GM11168 (cell line): ENCODE data around the gene HOXB2.

Experiments used
- in situ Hi-C: fragments of 300-500 bp; cut with MboI; formaldehyde crosslinking; loops from one replicate; pipeline ENCODE4 v1.12.0; 2022; ENCODE audit warnings: low sequenced_read_pairs; ENCODE audit not compliant: unreplicated experiment

The HOXB2 gene

DNA sequence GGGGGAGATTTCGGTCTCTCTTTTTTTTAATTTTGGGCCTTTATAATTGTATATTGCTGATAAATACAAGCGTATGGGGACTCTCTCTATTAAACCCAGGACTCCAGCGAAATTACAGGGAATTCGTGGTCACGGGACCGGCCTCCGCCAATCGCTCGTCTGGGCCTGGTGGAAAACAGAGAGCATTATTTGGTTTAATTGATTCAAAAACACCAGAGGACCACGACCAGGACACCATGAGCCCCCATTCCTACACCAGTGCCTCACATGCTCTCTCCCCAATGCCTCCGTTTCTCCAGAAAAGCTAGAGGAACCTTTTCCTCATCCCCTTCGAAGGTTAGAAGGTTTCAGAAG, at the start of gene HOXB2:
HOXB2 (minus strand) TSS at position 88 of the 354 bp plus-strand sequence. CDS start 198 bp downstream, outside the sequence.
- in situ Hi-C loops, result no loop called here

DNA sequence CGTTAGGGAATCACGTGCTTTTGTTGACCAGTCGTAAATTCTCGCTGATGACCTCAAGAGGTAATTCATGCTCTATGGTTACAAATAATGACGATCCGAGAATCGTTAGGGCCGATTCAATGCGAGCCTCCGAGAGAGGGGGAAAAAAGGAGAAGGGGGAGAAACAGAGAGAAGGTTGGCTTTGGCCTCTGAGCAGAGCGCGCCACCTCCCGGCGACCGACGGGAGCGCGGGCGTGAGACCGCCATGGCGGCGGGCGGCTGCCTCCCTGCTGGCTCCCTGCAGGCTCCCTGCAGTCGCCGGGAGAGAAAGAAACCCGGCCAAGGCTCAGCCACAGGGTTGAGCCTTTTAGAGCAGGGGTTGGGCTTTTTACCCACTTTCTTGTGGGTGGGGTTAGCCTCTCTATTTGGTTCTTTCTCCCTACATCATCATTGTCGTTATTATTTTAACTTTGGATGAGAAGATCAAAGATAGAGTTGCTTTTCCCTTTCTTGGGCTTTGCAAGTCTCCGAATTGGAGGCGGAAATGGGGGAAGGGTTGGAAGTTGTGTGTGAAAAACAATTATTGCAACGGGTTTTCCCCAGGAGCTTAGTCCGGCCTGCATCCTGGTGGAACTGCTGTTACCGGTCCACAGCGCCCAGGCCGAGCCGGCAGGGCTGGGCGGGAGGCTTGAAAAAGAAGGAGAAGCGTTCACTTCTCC, 49.1 kb upstream of the HOXB2 start:
- in situ Hi-C loops, result no loop called here

DNA sequence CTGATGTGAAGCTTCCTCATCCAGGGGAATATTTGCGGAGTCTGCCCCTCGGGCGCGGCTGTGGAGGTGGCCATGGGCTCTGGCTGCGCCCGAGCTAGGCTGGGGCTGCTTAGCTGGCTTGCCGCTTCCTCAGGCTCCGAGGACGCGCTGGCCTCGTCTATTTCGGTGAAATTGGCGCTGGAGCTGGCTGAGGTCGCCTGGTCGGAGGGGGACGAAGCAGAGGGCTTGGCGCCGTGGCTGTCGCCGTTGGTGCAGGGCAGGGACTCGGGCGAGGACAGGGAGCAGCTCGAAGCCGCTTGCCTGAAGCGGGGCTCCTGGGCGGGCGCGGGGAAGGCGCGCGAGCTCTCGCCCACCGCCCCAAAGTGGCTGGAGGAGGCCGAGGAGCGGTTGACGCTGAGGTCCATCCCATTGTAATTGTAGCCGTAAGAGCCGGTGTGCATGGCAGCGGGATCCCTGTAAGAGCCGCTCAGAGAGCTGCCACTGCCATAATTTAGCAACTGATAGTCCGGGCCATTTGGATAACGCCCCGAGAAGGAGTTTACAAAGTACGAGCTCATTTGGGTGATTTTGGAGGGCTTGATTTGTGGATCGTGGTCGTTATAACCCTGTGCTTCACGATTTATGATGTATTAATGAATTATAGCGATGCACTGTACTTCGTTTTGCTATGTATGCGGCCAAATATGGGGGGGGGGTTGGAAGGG, 48.4 kb upstream of the HOXB2 start, which contains the start of gene HOXB5:
HOXB5 (minus strand) TSS at position 654 of the 704 bp plus-strand sequence; CDS start at position 557, 97 bp downstream.
- in situ Hi-C loops, result no loop called here

DNA sequence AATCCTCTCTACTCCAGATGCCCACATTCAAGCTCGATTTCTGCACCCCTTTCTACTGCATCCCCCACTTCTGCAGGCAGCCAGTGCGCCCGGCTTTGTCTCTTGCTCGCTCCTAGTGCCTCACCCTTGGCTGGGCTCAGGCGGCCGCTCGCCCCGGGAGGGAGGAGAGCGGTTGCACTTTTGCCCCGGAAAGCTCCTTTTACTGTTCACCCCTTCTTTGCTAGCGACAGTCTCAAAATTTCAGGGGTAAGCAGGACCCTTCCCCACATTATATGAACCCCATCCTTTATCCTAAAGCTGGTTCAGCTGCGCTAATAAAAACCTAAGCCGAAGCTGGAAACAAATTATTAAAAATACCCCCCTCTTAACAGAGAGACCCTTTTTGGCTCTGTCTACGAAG, 47.7 kb upstream of the HOXB2 start:
- in situ Hi-C loops, result no loop called here

DNA sequence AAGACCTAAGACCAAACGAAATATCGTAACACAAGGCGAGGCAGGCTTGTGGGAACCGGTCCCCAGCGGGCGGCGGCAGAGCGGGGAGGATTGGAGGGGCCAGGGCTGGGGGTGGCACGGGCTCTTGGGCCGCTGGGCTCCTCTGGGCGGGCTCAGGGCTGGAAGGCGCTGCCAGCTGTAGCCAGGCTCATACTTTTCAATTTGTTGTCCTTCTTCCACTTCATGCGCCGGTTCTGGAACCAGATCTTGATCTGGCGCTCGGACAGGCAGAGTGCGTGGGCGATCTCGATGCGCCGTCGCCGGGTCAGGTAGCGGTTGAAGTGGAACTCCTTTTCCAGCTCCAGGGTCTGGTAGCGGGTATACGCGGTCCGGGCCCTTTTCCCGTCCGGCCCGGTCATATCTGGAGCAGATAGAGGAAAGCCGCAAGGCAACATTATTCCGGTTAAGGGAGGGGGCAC, 47.2 kb upstream of the HOXB2 start:
- in situ Hi-C loops, result no loop called here

DNA sequence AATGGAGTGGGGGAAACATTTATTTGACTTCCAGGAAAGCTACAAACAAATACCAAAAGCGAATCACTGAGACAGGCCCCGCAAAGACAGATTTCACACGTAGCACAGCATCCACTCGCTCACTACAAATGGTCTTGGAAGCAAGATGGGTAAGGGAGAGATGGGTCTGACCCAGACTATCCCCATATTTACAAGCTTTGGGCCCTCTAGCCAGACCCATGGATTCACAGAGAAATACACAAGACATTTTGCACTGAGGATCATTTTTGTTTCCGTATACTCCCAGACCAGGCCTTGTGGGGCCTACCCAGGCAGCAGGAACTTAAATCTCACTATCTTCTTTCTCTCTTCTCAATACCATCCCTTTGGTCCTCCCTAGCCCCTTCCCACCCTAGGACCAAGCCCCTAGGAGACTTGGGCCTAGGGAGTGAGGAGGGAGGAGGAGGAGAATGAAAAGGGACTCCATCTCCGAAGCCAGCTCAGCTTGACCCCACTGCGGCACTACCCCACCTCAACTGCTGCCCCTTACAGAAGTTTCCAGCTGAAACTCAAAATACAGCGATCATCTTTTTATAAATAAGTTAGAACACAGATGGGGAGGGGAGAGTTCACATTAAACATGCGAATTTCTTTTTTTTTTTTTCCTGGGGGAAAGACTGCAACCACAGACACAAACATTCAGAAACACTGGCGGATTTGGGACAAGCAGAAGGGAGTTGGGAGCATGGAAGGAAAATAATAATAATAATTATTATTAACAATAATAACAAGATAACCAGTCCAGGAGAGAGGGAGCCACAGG, 46.5 kb upstream of the HOXB2 start:
- in situ Hi-C loops, result no loop called here

DNA sequence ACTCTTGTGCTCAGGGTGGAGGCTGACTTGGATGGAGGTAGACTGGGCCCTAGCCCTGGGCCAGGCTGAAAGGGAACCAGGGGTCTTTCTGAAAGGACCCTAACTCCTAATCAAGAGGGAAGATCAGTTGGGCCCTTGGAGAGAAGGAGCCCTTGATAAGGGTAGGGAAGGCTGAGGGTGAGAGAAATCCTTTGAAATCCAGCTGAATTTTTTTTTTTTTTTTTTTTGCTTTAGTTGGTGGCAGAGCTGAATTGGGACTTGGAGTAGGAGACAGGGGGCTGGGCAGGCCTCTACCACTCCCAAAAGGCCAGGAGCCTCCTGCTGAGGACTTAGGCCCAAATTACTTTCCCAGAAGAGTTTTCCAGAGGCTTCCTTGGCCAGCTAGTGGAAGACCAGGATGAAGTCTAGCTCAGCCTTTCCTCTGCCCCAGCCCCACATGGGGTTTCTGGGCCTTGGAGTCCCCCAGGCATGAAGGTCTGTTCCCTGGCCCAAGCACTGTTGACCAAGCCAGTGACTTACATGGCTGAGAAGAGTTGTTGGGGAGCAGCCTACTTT, 45.8 kb upstream of the HOXB2 start:
- in situ Hi-C loops, result no loop called here

DNA sequence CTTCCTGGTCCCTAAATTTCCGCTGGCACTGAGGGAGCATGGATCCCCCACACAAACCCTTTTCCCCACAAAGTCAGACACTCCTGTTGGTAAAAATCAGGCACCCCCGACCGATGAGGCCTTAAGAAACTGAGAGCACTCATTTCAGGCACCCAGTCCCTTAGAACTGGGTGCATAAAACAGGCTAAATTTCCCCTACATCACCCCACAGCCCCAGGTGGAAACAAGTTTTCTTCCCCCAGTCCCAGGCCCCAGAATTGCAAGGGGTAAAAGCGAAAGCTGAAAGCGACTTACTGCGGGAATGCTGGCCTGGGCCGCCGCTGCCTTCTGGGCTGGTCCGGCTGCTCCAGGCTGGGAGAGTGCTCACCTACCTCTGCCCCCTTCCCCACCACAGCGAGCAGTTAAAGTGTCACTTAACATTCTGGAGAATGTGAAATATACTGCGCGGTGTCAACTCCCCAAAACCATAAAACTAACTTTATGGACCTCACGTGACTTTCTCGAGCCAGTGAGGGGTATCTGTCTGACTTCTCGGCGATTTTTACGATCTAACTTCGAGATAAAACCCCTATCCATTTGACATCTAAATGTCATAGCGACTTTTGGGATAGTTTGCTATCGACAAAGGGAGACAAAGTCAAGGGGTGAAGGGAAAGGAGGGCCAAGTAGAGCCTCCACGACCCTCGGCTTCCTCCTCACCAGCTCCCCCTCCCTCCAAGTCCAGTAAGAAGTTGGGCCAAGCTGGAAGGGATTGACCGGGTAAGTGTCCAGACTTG, 45.1 kb upstream of the HOXB2 start, which contains the start of gene HOXB3:
HOXB3 (minus strand) TSS at position 411 of the 776 bp plus-strand sequence. CDS start 37,767 bp downstream, outside the sequence.
- in situ Hi-C loops, result no loop called here

DNA sequence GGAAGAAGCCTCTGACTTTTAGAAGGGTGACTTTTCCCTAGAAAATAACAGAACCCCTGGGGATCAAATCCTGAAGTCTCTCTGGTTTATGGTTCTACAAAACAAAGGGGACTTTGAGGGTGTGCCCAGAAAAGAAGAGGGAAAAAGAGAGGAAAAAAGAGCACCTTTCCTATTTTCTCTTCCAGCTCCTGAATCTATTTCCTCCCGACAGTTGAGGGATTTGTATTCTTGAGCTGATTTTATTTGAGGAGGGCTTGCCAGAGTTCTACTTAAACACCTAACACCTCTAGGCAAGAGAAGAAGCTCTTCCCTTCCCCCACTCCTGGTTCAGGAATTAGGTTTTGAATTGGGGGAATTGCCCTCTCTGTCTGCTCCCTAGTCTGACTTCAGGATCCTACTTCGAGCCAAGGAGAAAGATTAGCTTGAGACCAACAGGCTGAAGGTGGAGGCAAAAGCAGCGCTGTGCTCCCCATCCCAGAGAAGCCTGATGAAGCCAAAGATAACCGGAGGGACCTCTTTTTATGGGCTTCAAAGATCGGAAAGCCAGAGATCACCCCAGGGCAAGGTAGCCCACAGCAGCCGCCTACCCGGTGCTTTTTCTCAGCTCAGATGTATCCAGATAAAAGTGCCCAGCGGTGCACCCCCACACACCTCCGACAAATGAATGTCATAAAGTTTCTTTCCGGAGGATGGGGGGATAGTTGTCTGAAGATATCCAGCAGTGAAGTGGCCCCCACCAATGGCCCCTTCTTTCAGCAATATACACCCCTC, 44.3 kb upstream of the HOXB2 start:
- in situ Hi-C loops, result no loop called here

DNA sequence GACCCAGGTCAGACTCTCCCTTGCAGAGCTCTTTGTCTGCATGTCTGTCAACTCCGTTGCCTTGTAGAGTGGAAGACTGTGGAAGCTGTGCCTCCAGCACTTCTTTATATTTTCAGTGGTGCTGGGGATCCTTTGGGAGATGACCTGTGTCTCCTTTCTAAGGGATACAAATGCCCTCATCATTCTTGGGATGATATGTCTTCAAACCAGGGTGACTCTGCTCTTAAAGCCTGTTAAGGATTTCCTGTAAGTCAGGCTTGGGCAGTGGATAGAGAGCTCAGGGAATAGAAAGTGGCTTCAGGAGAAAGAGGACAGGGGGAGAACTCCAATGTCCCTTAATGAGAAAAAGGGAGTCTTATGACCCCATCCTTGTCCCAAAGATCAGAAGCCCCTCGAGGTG, 43.6 kb upstream of the HOXB2 start:
- in situ Hi-C loops, result no loop called here

DNA sequence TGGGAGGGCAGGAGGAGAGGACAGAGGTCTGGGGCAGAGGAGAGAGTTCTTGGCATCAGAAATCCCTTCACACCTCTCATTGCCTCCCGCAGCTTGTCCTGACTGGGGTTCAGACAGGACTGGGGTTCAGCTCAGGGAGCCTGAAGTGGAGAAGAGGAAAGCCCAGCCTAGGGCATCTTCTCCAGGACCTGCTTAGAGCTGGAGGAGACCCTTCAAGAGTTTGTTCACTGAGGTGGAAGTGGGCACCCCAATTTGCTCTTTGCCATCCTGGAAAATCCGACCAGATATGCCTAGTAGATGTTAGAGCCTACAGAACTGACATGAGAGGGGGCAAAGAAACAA, 43.1 kb upstream of the HOXB2 start:
- in situ Hi-C loops, result no loop called here

DNA sequence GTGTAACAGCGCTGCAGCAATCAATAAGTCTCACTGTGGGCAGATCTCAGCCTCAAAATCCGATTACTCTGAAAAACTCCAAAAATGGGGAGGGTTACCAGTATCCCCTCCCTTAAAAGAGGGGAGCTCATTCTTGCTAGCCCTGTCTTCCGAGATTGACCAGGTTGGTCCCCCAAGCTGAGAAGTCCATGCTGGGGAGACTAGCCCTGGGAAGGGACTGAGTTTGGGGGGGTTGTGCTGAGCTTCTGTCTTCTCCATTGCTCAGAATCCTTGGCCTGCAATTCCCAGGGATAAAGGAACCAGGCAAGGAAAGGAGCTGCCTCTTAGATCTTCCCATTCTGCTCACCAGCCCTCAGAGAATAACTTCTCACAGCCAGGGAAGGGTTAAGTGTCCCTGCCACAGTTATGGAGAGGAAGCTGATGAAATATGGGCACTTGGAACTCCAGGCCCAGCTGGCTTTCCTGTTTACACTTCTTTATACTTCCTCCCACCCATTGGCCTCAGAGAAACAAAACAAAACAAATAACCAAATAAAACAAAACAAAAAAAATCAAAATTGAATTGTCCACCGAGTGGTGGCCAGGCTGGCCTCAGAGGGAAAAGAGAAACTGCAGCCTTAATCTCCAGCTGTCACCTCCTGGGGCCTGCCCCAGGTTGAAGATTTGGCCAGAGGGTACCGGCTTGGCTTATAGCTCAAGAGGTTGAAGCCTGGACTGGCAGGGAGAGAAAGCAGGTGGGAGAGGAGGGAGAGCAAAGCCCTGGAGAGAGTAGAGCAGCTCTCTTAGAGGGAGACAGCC, 42.6 kb upstream of the HOXB2 start:
- in situ Hi-C loops, result no loop called here

DNA sequence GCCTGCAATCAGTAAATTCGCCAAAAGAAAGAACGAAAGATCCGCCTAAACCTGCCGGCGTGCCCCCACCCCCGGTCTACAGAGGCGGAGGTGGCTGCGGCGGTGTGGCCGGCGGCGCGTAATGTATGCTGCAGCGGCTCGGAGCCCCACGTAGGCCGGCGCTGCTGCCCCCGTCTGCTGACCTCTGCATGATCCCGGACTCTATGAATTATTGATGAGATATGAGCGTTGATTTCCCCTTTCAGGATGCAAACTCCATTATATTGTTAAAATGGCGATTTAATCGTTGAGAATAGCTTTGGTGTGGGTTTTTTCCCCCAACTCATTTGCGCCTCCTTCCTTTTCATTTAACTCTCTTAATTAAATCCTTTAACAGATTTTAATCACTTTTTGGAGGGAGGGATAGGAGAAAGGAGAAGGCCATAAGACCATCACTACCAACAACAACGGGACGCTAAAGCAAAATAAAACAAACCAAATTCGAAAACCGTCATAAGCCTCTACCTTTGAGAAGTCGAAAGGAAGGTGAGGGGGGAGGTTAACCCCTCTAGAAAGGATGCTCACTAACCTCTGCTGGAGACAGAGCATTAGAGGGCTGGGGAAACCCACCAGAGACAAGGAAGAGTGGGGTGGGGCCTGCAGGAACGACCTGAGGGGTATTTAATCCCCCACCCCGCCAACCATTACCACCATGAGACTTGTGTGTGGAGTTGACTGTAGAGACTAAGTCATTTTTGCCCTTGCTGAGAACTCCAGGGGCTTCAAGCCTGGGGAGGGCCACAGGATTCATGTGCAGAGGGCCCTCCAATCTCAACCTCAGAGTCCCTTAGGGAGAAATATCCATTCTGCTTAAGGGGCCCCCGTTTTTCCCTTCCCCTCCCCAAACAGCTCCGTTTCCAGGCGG, 41.7 kb upstream of the HOXB2 start:
- in situ Hi-C loops, result no loop called here

DNA sequence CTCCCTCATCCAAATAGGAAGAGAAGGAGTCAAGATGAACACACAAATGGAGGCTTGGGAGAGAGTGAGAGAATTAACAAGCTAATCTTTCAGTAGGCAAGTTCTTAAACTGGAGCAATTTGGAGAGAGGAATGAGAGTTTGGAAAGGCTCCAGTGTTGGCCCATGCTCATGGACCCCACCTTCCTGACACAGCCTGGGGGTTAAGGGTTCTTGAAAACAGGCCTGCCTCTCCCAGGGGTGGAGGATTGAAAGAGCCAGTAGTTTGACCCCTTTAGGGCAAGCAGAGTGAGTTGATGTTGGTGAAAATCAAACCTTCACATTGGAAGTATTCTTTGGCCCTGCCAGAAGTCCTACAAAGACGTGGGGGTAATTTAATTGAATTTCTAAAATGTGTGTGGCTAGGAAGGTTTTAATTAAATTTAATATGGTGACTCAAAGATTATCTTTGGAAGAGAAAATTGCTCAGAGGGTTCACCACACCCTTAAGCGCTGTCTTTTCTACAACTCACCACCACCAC, 39.4 kb upstream of the HOXB2 start:
- in situ Hi-C loops, result no loop called here

DNA sequence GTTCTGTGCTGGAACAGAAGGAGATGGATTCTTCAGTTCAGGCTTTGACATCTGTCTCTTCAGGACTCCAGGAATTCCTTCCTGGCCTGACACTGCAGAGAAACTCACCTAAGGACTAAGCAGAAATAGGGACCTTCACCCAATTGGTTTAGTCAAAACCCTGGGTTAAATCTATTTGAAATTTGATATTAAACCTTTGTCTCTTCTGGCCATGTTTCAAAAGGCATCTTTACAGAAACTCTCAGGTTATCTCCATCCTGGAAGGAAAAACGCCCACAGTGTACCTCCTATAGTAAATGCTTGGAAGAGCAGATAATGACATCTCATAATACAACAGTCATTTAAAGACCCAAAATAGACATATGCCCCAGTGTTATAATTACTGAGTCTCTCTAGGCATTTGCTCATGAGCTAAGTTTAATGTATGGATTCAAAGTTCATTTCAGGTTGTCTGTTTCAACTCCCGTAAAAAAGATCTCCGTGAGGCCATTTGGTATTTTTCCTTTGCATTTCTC, 38.9 kb upstream of the HOXB2 start:
- in situ Hi-C loops, result no loop called here

DNA sequence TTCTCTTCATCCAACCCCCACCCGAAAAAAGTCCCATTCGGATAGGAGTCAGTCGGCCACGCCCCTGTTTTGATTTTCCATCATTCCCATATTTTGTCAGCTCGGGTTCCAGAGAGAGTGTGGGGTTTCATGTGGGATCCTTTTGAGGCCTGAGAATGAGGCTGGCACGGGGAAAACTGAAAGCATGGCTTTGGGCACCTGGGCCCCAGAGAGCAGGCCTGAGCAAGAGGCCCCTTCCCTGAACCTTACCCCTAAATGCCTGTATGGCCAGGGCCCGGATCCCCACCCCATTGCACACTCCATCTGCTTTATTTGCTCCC, 37.8 kb upstream of the HOXB2 start:
- in situ Hi-C loops, result no loop called here
